Aorta (tissue), 5 donors: ENCODE measurements around the gene FIBCD1. TPM values are rescaled to one million over a fixed set of nuclear protein-coding genes. Genes with fewer than 3 reads are reported as not detected.

Experiments
- ATAC-seq: fragments of 200-7000 bp; cut with Tn5 transposase; one replicate; pipeline ENCODE4 v1.9.1; 2022; ENCODE audit warnings: moderate library complexity; ENCODE audit not compliant: low FRiP score
- DNase-seq, 2 donors: peaks; one replicate each; pipeline ENCODE4 v3.0.0-alpha.2; 2020
- H3K27ac ChIP-seq, 2 donors: one replicate each; pipeline ENCODE4 v1.5.1; 2013; ENCODE audit warnings: low read length in 2 of 2, mild to moderate bottlenecking in 2 of 2, moderate library complexity in 2 of 2, control low read depth in 1 of 2, inconsistent platforms in 1 of 2, low read depth in 1 of 2
- H3K27me3 ChIP-seq, 2 donors: one replicate each; pipeline ENCODE4 v1.6.1; 2013; ENCODE audit warnings: control low read depth in 1 of 2, low read length in 1 of 2, mild to moderate bottlenecking in 1 of 2, moderate library complexity in 1 of 2; ENCODE audit not compliant: insufficient read depth in 2 of 2, control insufficient read depth in 1 of 2
- H3K36me3 ChIP-seq, 2 donors: one replicate each; pipeline ENCODE4 v1.6.1; 2013; ENCODE audit warnings: control low read depth in 1 of 2, low read length in 1 of 2, mild to moderate bottlenecking in 1 of 2; ENCODE audit not compliant: insufficient read depth in 2 of 2, control insufficient read depth in 1 of 2
- H3K4me1 ChIP-seq, 2 donors: one replicate each; pipeline ENCODE4 v1.6.1; 2013; ENCODE audit warnings: low read length in 2 of 2, control low read depth in 1 of 2, mild to moderate bottlenecking in 1 of 2, moderate library complexity in 1 of 2; ENCODE audit not compliant: insufficient read depth in 2 of 2, control insufficient read depth in 1 of 2
- H3K4me3 ChIP-seq, 2 donors: one replicate each; pipeline ENCODE4 v1.5.1; 2013; ENCODE audit warnings: low read length in 2 of 2, control low read depth in 1 of 2, mild to moderate bottlenecking in 1 of 2
- H3K9me3 ChIP-seq: one replicate; pipeline ENCODE4 v1.6.1; 2013; ENCODE audit warnings: mild to moderate bottlenecking, low read length; ENCODE audit not compliant: control insufficient read depth
- WGBS, 2 donors: extraction: QIAGEN DNeasy Blood & Tissue Kit; methylation state at CpG; one replicate each; pipeline ENCODE4 v1.1.7; 2013; 5-methylcytosine and 5-hydroxymethylcytosine counted together
- intact Hi-C, 2 donors: fragments of 100-400 bp; cut with DNase I; formaldehyde crosslinking; loops; one replicate each; pipeline versions ENCODE4 v1.14.2 to v1.15.0; 2022
- polyA plus RNA-seq, 2 donors: library from polyadenylated mRNA; stranded (reverse); fragments of 200-250 nt; gene quantifications; one replicate each; pipeline ENCODE4 v1.2.3, GENCODE V29; 2013
- total RNA-seq, 2 donors: library from RNA; stranded (reverse); fragmentation: NEBNext Ultra II Directional; extraction: Animal tissue kit (Norgen Biotek cat#: 25700); gene quantifications; one replicate each; pipeline ENCODE4 v1.2.1, GENCODE V29; 2021
- donor health status: healthy with polysubstance abuse.
- donor health status: Bipolar disorder and iron deficiency.
- donor health status: DM: no; HTN: no; CAD: no.
- donor health status: DM: no; HTN: no; CAD: no.
- donor health status: DM: yes; HTN: yes; CAD: no.

FIBCD1 gene
- total and polyA plus RNA-seq, 4 donors: 0.13 TPM; not detected in 3

DNA sequence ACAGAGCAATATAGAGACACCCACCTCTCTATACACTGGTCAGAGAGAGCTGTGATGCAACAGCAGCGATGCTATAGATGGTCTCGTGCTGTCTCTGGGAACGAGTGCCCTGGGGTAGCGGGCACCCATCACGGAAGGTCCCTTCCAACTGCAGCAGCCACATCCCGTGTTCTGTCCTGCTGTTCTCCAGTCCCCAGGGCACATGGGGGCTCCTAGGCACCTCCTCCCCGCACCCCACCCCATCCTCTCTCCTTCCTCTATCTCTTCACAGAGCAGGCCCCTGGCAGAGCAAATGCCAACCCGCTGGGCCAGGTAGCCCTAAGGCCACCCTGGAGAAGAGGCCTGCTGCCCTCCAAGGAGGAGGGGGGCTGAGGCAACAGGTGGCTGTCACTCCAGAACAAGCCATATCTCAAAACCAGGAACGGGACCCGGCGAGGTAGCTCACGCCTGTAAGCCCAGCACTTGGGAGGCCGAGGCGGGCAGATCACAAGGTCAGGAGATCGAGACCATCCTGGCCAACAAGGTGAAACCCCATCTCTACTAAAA is 8.2 kb downstream of the FIBCD1 start:
- H3K4me3 ChIP-seq: no peak overlapping the region
- H3K4me1 ChIP-seq: no peaks in the 10 kb centered on the region
- ATAC-seq (no peak), DNase-seq (no peak)
- no peaks in the 10 kb centered on the region for H3K36me3 ChIP-seq
- 95 to 96% methylated on average over 15 of the region's 15 CpGs for WGBS, 2 donors
- no peak overlapping the region for H3K27ac ChIP-seq
- intact Hi-C loops: no loop called here
- H3K27me3 ChIP-seq: no peaks in the 10 kb centered on the region
- no peaks in the 10 kb centered on the region for H3K9me3 ChIP-seq

- no peaks in the 10 kb centered on the region for H3K27me3 ChIP-seq
These were observed 8.8 kb downstream of the FIBCD1 start for GRCh38 chr9:130930132-130930803.

GRCh38 chr9:130929571-130930038 is 9.4 kb downstream of the FIBCD1 start:
- ATAC-seq (no peak), DNase-seq (no peak)
- H3K4me1 ChIP-seq: no peaks in the 10 kb centered on the region
- intact Hi-C loops: no loop called here
- no peaks in the 10 kb centered on the region for H3K36me3 ChIP-seq
- no peak overlapping the region for H3K27ac ChIP-seq
- 93 to 95% methylated on average over 36 of the region's 36 CpGs for WGBS, 2 donors
- H3K4me3 ChIP-seq: no peak overlapping the region
- no peaks in the 10 kb centered on the region for H3K27me3 ChIP-seq
- no peaks in the 10 kb centered on the region for H3K9me3 ChIP-seq

More at GRCh38 chr9:130930132-130930803, 8.8 kb downstream of the FIBCD1 start:
- H3K36me3 ChIP-seq: no peaks in the 10 kb centered on the region
- ATAC-seq (no peak), DNase-seq (no peak)
- H3K27ac ChIP-seq: no peak overlapping the region
- 91% methylated on average over 23 of the region's 23 CpGs for WGBS, 2 donors
- H3K4me3 ChIP-seq: no peak overlapping the region
- intact Hi-C loops: no loop called here
- no peaks in the 10 kb centered on the region for H3K4me1 ChIP-seq
- H3K9me3 ChIP-seq: no peaks in the 10 kb centered on the region

DNA sequence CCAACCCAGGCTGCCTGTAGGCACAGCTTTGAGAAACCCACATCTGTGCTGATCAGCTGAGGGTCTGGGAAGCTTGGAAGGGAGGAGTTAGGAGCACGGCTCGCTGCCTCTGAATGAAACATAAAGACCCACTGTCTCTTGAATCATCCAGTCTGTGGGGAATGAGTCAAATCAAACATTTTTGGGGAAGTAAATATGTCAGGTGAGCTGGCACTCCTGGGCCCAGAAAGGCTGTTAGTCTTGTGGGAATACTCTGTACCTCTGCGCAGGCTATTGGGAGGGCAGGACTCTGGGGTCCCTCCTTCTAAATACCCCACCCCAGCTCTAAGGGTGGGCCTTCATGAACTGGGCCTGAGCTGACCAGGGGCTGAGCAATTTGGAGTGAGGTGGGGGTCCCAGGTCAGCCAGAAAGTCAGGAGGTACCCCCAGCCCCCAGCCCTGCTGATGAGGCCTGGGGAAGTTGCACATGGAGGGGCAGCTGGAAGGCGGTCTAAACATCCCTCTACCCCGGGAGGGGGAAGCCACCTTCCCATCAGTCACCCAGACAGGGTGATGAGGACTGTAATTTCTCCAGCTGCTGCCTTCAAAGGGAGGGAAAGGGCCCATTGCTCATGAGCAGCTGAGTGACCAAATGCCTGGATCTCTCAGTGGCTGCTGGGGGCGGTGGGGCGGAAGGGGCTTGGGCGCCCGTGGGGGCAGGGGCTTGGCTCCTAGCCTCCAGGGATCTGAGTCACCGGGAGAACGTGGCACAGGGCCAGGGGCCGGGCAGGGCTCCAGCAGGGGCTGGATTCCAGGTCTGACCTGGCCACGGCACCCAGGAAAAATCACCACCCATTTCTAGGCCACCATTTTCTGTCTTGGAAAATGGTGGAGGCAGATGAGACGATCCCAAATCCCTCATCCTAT is 10.8 kb downstream of the FIBCD1 start:
- Histone ChIP-seq H3K9me3 (no peaks in the 10 kb centered on the region), H3K27ac (no peak overlapping the region), H3K36me3 (no peaks in the 10 kb centered on the region), H3K27me3 (no peaks in the 10 kb centered on the region), H3K4me3 (no peak overlapping the region), H3K4me1 (no peaks in the 10 kb centered on the region)
- ATAC-seq (no peak), DNase-seq (no peak)
- intact Hi-C loops: no loop called here
- WGBS, 2 donors: 41 to 43% methylated on average over 14 of the region's 14 CpGs

- Histone ChIP-seq H3K27me3 (no peaks in the 10 kb centered on the region), H3K9me3 (no peaks in the 10 kb centered on the region), H3K36me3 (no peaks in the 10 kb centered on the region), H3K27ac (no peak overlapping the region), H3K4me1 (no peaks in the 10 kb centered on the region), H3K4me3 (no peak overlapping the region)
- DNase-seq: no peak
- no peak for ATAC-seq
- intact Hi-C loops: no loop called here
- 88 to 93% methylated on average over 9 to 10 of the region's 10 CpGs for WGBS, 2 donors
These were observed 11.7 kb downstream of the FIBCD1 start for GRCh38 chr9:130927338-130927737.

- no peaks in the 10 kb centered on the region for H3K9me3 ChIP-seq
- DNase-seq (no peak), ATAC-seq (no peak)
- no peak overlapping the region for H3K27ac ChIP-seq
- intact Hi-C loops: no loop called here
- no peaks in the 10 kb centered on the region for H3K36me3 ChIP-seq
- H3K4me3 ChIP-seq: no peak overlapping the region
- 83 to 86% methylated on average over 19 of the region's 19 CpGs for WGBS, 2 donors
- H3K4me1 ChIP-seq: no peaks in the 10 kb centered on the region
- no peaks in the 10 kb centered on the region for H3K27me3 ChIP-seq
These were observed 13.9 kb downstream of the FIBCD1 start for GRCh38 chr9:130925050-130925678.

DNA sequence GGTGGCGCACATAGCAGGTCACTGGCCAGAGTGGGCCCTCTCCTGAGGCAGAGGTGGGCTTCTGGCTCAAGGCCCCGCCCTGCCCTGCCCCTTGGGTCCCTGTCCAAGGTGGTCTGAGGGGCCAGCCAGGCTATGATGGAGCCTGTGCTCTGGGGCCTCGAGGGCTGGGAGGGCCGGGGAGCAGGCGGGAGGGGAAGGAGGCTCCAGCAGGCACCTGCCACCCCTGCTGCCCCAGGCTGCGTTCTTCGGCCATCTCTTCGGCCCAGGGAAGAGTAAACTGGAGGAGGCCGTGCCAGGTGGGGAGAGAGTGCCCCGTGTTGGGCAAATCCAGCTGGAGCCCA is 14.6 kb downstream of the FIBCD1 start:
- no peak for DNase-seq

DNA sequence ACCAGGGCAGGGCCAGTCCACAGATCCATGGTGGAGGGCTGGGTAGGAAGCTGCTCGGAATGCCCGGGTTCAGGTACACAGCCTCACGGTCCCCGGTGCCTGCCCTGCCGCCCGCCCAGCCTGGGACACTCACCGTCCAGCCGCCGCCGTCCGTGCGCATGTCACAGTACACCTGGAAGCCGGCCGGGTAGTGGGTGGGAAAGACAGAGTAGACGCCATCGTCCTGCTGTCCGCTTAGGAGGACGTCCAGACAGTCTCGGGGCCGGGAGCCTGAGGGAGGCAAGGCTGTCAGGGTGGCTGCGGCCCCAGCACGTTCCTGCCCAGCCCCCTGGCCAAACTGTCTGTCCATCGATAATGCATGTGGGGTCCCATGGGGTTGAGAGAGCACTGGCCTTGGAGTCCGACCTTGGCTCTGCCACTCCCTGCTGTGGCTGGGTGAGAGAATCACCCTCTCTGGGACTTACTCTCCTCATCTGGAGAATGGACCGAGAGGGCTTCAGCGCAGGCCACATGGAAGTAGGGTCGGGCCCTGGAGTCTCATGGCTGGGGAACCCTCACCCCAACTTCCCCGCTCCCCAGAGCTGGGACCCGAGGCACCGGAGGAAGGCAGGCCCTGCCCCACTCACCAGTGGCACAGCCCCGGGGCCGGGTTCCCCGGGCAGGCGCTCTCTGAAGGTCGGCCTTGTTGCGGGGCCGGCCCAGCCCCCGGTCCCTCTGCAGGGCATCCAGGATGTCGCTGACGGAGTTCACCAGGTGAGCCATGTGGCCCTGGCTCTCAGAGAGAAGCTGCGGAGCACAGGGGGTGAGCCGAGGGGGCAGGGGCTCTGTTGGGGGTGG is 15.2 kb downstream of the FIBCD1 start:
- intact Hi-C loops: no loop called here
- no peak for DNase-seq
- ATAC-seq: no peak
- no peaks in the 10 kb centered on the region for H3K4me1 ChIP-seq
- no peaks in the 10 kb centered on the region for H3K36me3 ChIP-seq
- H3K27me3 ChIP-seq: no peaks in the 10 kb centered on the region
- WGBS, 2 donors: 90 to 92% methylated on average over 42 of the region's 42 CpGs
- no peak overlapping the region for H3K27ac ChIP-seq
- no peaks in the 10 kb centered on the region for H3K9me3 ChIP-seq
- H3K4me3 ChIP-seq: no peak overlapping the region

More for the DNA sequence above, 14.6 kb downstream of the FIBCD1 start:
- Histone ChIP-seq H3K27ac (no peak overlapping the region), H3K4me1 (no peaks in the 10 kb centered on the region), H3K4me3 (no peak overlapping the region), H3K27me3 (no peaks in the 10 kb centered on the region), H3K36me3 (no peaks in the 10 kb centered on the region), H3K9me3 (no peaks in the 10 kb centered on the region)
- WGBS, 2 donors: 84 to 91% methylated on average over 10 of the region's 10 CpGs
- no peak for ATAC-seq
- intact Hi-C loops: no loop called here
